Suppressor macrophage (primary cell): ENCODE measurements around the gene EMB.
"Not testable (repeated sequence)": the region's sequence is repeated elsewhere in the genome, so short reads cannot be mapped to it uniquely, and the experiment has no call there.

Experiments used
- DNase-seq, 4 experiments: peaks; one replicate each; pipeline ENCODE4 v3.0.0-alpha.2; 2020 to 2022
- total RNA-seq, 17 experiments: gene quantifications; one replicate each; lab custom pipeline; 2026; ENCODE audit warnings: mixed read lengths in 6 of 17, inconsistent platforms in 3 of 17; lab: John Stamatoyannopoulos, UW

EMB gene, protein sequence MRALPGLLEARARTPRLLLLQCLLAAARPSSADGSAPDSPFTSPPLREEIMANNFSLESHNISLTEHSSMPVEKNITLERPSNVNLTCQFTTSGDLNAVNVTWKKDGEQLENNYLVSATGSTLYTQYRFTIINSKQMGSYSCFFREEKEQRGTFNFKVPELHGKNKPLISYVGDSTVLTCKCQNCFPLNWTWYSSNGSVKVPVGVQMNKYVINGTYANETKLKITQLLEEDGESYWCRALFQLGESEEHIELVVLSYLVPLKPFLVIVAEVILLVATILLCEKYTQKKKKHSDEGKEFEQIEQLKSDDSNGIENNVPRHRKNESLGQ
- 25.1 to 220 (median 113) reads per million in 17 experiments for total RNA-seq

DNA sequence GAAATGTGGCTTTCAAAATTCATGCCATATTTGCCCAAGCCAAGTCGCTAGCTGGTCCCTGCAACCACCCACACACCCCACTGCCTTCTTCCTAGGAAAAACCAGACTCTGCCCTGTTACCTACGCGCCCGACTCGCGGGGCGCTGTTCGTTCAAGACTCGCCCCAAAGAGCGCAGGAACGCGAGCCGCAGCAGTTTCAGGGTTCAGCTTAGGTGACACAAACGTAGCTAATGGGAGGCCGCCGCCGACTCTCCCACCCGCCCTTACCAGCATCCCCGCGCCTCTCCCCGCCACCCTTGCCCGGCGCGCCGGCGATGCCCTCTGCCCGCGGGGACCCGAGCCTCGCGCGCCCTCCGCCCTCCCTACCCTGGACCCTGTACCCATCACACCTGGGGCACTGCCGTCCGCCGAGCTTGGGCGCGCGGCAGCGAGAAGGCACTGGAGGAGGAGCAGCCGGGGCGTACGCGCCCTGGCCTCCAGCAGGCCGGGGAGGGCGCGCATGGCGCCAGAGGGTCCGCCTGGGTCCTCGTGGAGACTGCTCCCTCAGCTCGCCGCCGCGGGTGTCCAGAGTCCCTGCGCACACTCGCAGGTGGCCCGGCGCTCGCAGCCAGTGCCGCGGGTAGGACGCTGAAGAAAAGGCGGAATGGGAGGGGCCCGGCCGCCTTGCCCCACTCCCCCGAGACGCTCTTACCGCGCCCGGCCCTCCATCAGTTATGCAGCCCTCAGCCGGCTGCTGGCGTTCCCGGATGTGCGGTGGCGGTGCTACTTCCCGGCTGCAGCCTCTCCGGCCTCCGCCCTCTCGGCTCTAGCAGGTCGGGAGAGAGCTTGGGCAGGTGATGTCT lies at the start of gene EMB:
EMB (minus strand) TSS at position 638 of the 842 bp plus-strand sequence; CDS start at position 501, 137 bp downstream.
- peak; percentile 60 to 84 (median 72) for DNase-seq

DNA sequence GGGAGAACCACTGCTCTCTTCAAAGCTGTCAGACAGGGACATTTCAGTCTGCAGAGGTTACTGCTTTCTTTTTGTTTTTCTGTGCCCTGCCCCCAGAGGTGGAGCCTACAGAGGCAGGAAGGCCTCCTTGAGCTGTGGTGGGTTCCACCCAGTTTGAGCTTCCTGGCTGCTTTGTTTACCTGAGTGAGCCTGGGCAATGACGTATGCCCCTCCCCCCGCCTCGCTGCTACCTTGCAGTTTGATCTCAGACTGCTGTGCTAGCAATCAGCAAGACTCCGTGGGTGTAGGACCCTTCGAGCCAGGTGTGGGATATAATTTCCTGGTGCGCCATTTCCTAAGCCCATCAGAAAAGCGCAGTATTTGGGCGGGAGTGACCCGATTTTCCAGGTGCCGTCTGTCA lies 48.4 kb upstream of the EMB start:
- DNase-seq = not testable (repeated sequence)

DNA sequence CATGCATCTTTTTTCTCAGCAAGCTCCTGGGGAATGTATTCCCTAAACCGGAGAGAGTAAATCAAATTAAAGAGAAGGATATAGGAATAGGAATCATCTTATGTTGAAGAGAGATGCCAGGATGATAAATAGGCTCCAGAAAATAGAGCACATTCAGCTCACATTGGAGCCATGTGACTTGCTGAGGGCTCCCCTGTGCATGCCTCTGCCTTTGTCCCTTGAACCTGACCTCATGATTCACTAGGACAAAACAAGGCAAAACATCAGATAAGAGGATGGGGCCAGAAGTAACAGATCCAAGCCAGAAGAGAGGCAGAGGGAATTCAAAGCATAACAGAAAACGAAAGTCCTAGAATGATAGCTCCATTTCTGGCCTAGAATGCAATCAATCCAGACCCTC lies 37.7 kb upstream of the EMB start:
- DNase-seq = not testable (repeated sequence)

DNA sequence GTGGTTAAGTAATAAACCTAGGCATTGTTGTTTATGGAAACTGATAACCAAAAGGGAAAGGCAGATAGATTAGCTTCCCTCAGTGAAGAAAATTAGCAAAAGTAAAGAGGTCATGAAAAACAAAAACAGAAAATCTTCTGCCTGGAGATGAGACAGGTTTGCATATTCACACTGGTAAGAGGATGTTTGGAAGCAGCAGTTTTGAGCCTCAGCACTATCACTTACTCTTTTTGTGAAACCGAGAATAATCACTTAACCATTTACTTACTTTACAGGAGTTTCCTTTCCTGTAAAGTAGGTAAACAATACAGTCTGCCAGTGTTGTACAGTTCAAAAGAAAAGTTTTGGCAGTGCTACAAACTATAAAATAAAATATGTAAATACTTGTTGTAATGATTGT lies 35.5 kb upstream of the EMB start:
- no peak for DNase-seq

DNA sequence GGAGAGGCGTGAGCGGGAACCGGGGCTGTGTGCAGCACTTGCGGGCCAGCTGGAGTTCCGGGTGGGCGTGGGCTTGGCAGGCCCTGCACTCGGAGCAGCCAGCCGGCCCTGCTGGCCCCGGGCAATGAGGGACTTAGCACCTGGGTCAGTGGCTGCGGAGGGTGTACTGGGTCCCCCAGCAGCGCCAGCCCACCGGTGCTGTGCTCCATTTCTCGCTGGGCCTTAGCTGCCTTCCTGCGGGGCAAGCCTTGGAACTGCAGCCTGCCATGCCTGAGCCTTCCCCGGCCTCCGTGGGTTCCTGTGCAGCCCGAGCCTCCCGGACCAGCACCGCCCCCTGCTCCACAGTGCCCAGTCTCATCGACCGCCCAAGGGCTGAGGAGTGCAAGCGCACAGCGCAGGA lies 23.9 kb upstream of the EMB start:
- not testable (repeated sequence) for DNase-seq

DNA sequence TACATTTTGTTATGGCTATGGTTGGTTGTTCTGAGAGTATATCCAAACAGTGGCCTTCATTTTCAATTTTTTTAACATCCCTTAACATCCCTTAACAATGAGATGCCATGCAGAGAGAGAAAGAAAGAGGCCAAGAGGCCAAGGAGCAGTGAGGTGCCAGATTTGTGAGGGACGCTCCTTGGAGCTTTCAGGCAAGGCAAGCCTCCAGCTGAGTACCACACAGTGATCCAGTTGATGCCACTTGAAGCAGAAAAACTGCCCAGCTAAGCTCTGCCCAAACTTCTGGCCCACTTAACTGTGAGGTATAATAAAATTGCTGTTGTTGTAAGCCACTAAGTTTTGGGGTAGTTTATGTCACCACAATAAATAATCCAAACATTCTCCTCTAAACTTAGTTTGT lies 22.6 kb upstream of the EMB start:
- DNase-seq = no peak

DNA sequence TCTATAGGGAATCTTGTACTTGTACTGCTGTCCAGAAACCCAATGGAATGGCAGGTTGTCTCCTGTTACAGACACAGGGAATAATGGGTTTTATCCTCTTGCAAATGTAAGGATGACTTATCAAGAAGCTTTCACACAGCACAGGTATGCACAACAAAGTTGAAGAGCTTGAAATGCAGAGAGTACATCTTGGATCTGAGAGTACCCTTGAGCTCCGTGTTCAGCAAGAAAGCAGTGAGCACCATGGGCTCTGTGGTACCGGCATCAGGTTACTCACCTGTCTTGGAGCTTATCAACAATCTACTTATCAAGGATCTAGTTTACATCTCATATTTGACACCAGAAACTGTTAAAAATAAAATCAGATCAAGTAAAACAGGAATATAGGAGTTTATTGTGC lies 22.0 kb upstream of the EMB start:
- no peak for DNase-seq

DNA sequence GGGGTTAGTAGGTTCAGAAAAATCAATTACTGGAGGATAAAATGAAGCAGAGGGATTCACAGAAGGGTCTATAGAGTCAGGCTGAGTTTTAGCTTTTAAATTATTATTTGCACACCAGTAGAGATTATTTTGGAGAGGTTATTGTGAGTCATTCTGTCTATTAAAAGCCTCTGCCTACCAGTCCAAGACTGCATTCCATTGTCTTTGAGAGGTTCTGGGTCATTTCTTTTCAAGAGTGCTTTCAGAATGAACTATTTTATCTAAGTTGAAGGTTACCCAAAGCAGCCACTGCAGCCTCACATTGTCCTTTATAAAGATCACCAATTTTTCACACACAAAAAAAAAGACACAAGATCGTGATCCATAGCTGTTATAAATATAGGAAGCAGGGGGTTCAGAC lies 21.5 kb upstream of the EMB start:
- not testable (repeated sequence) for DNase-seq

DNA sequence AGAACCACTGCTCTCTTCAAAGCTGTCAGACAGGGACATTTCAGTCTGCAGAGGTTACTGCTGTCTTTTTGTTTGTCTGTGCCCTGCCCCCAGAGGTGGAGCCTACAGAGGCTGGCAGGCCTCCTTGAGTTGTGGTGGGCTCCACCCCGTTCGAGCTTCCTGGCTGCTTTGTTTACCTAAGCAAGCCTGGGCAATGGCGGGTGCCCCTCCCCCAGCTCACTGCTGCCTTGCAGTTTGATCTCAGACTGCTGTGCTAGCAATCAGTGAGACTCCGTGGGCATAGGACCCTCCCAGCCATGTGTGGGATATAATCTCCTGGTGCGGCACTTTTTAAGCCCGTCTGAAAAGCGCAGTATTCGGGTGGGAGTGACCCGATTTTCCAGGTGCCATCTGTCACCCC lies 17.3 kb upstream of the EMB start:
- not testable (repeated sequence) for DNase-seq

DNA sequence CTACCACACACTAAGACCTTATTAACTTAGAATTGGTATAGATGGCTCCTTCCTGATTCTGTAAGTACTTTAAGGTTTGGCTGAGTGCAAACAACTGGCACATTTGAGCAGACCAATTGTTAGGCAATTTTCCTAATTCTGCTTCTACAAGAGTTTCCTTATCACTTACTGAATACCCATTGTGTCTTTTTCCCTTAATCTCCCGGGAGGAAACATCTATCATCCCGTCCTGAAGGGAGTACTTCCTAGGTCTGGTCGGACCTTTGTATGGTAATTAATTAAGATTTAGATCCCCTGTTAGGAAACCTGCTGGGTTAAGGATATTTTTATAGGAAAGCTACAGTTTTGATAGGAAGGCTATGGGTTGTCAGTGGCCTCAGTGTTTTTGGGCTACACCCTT lies 8.2 kb upstream of the EMB start:
- DNase-seq = not testable (repeated sequence)

DNA sequence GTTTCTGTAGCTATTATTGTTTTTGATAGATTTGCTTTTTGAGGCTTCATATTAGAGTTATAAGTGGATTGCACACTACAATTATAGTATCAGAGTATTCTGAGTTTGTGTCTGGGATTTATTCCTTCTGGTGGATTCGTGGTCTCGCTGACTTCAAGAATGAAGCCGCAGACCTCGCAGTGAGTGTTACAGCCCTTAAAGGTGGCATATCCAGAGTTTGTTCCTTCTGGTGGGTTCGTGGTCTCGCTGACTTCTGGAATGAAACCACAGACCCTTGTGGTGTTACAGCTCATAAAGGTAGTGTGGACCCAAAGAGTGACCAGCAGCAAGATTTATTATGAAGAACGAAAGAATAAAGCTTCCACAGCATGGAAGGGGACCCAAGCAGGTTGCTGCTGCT lies 6.9 kb upstream of the EMB start:
- no peak for DNase-seq

DNA sequence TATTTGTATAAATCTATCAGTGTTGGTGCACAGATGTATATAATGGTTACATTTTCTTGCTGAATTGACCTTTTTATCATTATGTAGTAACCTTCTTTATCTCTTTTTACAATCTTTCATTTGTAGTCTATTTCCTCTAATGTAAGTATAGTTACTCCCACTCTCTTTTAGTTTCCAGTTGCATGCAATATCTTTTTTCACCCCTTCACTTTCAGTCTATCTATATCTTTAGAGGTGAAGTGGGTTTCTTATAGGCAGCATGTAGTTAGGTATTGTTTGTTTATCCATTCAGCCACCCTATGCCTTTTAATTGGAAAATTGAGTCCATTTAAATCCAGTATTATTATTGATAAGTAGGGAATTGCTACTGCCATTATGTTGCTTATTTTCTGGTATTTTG lies 6.1 kb upstream of the EMB start:
- DNase-seq = no peak

DNA sequence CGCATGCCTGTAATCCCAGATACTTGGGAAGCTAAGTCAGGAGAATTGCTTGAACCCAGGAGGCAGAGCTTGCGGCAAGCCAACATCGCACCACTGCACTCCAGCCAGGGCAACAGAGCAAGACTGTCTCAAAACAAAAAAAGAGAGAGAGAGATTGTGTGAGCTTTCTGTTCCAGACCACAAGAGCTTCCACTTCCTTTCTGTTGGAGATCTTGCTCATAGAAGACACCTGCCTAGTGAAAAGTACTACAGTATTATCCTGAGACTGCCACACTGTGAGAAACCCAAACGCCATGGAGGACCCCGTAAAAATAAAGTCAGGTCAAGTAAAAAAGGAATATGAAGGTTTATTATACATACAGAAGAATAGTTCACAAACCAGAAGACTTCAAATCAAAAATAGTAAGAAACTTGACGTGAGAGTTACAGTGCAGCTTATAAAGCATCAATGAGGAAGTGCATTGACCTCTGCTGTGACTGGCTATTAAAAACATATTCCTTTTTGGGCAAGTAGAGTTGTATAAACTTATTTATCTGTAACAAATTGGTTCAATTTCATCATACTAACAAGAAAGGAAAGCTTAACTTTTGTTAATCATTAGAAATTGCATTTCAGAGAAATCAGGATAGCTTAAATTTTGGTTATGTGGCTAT lies 4.3 kb upstream of the EMB start:
- DNase-seq = peak in 3 of 4 experiments; percentile 23 to 46 (median 41)

DNA sequence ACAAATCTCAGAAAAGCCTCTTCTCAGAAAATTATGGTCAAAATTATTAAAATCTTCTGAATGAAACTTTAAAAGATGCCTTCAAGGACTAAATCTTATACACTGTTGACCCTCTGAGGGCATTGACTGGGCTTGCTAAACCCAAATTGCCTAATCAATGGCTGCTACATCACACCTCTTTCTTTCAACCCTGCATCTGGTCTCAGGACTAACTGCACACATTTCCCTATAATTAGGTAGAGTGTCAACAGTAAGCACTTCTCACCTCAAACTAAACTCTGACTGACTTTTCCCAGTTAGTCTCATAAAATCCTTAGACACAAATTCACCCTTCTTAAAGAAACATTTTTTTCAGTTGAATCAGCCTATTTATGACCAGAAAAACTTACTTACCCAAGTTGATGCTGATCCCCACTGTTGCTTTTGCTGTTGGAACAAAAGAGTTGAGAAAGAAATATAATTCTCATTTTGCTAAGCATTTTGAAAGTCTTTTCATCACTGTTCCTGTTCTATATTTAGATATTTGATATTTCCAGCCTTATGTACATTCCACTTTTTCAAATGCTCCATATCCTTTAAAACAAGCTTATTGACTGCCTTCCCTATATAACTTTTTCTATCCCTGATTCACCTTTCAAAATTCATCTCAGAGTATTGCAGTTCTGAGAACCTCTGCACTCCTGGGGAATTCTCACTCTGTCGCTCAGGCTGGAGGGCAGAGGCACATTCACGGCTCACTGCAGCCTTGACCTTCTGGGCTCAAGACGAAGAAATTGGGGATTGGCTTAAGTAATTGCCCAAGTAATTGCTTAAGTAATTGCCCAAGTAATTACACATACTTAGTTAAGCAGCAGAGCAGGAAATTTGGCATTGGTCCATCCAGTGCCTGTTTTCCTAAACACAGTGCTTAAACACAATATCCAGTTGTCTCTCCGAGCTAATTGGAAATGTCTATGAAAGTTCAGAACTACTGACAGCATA lies 1.8 kb upstream of the EMB start:
- DNase-seq = not testable (repeated sequence)

DNA sequence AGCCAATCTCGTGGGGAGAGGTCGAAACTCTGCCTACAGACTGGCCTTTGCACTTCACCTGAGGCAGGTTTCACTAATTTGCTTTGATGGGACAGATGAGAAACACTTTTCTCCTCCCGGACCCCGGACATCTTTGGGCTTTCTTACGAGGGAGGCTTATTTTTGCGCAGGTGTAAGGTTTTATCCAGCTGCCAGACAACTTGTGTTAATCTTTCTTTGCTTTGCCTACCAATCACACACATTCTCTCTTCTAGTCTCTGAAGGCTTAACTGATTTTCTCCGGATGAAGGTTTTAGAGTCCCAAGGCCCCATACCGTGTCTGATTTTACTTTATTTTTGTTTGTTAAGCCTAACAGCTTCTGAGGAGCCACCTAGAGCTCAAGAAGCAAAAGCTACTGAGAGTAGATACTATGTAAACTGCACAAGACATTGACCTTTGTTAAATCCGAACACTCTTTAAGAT lies 436 bp upstream of the EMB start:
- DNase-seq = peak in 1 of 4 experiments; percentile 11

DNA sequence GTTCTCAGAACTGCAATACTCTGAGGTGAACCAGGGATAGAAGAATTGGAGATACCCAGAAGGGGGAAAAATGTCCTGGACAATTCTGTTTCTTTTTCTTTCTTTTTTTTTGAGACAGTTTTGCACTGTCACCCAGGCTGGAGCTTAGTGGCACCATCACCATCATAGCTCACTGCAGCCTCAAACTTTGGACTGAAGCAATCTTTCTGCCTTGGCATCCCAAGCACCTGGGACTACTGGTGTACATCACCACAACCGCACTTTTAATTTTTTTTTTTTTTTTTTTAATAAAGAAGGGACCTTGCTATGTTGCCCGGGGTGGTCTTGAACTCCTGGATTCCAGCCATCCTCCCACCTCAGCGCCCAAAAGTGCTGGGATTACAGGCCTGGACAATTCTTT lies 1.9 kb downstream of the EMB start:
- no peak for DNase-seq

DNA sequence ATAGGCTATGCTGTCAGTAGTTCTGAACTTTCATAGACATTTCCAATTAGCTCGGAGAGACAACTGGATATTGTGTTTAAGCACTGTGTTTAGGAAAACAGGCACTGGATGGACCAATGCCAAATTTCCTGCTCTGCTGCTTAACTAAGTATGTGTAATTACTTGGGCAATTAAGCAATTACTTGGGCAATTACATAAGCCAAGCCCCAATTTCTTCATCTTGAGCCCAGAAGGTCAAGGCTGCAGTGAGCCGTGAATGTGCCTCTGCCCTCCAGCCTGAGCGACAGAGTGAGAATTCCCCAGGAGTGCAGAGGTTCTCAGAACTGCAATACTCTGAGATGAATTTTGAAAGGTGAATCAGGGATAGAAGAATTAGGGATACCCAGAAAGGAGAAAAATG lies 3.0 kb downstream of the EMB start:
- peak in 3 of 4 experiments; percentile 34 to 44 (median 42) for DNase-seq

DNA sequence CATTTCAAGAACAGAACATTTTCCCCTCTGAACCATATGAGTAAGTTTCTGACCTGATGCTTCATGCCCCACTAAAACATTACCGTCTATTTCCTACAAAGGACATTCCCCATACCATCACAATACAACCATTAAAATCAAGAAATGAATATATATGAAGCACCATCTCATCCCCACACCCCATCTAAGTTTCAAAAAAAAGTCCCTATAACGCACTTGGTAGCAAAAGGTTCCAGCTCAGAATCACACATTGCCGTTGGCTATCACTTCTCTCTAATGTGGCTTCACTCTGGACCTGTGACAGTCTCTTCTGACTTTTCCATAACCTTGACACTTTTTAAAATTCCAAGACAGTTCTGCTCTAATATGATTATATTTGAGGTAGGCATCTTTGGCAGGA lies 5.9 kb downstream of the EMB start:
- no peak for DNase-seq

DNA sequence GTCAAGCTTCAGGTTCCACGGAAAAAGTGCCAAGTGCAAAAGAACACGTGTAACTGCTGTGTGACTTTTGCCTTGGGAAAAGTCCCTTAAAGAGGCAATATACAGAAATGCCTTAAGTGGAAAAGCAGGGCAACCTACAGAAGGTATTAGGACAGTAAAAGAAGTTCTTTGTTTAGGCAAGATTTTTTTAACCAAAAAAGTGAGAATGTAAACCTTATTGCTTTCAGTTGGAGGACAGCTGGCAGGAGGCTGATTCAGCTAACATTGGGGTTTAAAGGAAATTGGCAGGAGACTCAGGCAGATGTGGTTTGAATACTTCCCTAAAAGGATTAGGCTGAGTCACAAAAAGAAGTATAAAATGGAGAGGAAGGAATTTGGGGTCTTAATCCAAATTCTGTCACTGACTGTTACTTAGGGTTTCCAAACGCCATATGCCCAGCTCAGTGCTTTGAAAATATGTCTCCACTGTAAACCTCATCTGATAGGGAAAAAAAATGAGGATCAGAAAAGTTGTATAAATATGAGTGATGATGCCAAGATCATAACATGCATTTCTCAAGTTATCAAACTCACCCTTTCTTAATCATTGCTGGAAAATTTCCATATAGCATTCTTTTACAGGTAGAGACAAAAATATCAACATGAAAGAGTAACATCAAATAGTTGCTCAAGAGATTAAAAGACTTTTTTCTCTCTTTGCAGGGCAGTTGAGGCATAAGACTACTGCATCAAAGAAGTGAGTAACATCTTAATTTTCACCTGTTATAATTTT lies 9.8 kb downstream of the EMB start:
- peak in 2 of 4 experiments; percentile 24 to 35 for DNase-seq

DNA sequence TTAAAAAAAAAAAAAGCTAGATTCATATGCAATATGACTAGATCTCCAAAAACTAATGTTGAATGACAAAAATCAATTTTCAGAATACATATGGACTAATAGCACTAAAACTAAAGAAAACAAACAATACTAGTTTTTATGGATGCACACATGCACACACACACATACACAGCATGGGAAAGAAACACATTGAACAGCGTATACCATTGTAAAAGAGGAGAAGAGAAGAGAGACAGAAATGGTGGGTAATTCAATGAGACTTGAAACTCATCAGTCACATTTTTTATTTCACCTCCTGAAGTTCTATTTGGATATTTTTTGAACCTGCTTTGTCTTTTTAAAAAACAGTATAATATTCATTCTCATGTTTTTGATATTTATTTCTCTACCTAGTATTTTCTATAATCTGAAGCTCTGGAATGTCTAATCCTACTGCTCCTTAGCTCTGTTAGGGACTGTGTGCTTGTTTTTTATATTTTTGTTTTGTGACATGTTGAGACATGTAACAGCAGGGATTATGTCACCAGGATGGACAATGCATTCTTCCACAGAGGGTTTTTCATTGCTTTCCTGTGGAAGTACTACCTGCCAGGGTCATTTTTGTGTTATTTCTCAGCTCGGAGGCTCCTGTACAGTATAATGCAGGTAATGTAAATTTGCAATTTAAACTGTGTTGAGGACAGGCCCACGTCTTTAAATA lies 17.8 kb downstream of the EMB start:
- DNase-seq = not testable (repeated sequence)
